GM15510 (cell line): Measurements from ENCODE around the gene IL11RA.

Experiments used
- POLR2A ChIP-seq: IDR thresholded peaks from 3 replicates; pipeline ENCODE4 v1.6.1; 2011; ENCODE audit warnings: borderline replicate concordance; ENCODE audit not compliant: insufficient read length; ENCODE audit errors: extremely low read depth

The IL11RA gene

GRCh38 chr9:34701769-34702736 is 50.1 kb downstream of the IL11RA start:
- TF ChIP-seq POLR2A, result no peak

- TF ChIP-seq POLR2A, result no peak
These were observed 55.1 kb downstream of the IL11RA start for GRCh38 chr9:34707130-34707529.

- TF ChIP-seq POLR2A, result no peak
These were observed 57.4 kb downstream of the IL11RA start for GRCh38 chr9:34709196-34709978.

GRCh38 chr9:34710023-34710422 is 58.0 kb downstream of the IL11RA start, which contains the start of gene CCL21:
Gene CCL21 (minus strand): TSS chr9:34710136. CDS start chr9:34710066, 70 bp downstream.
- TF ChIP-seq POLR2A, result no peak
